NCI-H146 (cell line): Measurements from ENCODE around the gene LRRC49.
A peak's percentile ranks its signal among the peaks of the same experiment; 100 is the strongest.
"Not testable (repeated sequence)": the region's sequence is repeated elsewhere in the genome, so short reads cannot be mapped to it uniquely, and the experiment has no call there.

ENCODE experiments used
- DNase-seq: peaks from one replicate; lab custom pipeline; 2025; lab: John Stamatoyannopoulos, UW

LRRC49 gene

GRCh38 chr15:70923311-70924080 is 30.9 kb downstream of the LRRC49 start:
- DNase-seq: no peak

- not testable (repeated sequence) for DNase-seq
These were observed 34.3 kb downstream of the LRRC49 start for GRCh38 chr15:70926914-70927313.

- DNase-seq: no peak
These were observed 39.2 kb downstream of the LRRC49 start for GRCh38 chr15:70931821-70932220.

GRCh38 chr15:70932397-70932796 is 39.8 kb downstream of the LRRC49 start:
- no peak for DNase-seq

GRCh38 chr15:70933411-70933810 is 40.8 kb downstream of the LRRC49 start:
- no peak for DNase-seq

- no peak for DNase-seq
These were observed 43.0 kb downstream of the LRRC49 start for GRCh38 chr15:70935631-70936030.

GRCh38 chr15:70936326-70936725 is 43.7 kb downstream of the LRRC49 start:
- DNase-seq: peak; percentile 3

GRCh38 chr15:70943285-70943684 is 50.7 kb downstream of the LRRC49 start:
- not testable (repeated sequence) for DNase-seq

GRCh38 chr15:70947351-70948335 is 55.0 kb downstream of the LRRC49 start:
- no peak for DNase-seq

GRCh38 chr15:70950953-70951352 is 58.3 kb downstream of the LRRC49 start:
- DNase-seq: no peak

- no peak for DNase-seq
These were observed 61.5 kb downstream of the LRRC49 start for GRCh38 chr15:70954171-70954570.

GRCh38 chr15:70954733-70955132 is 62.1 kb downstream of the LRRC49 start:
- DNase-seq: no peak

- no peak for DNase-seq
These were observed 62.5 kb downstream of the LRRC49 start for GRCh38 chr15:70955151-70955550.

- DNase-seq: no peak
These were observed 63.8 kb downstream of the LRRC49 start for GRCh38 chr15:70956201-70956995.

GRCh38 chr15:70962084-70962483 is 69.5 kb downstream of the LRRC49 start:
- DNase-seq: no peak

- no peak for DNase-seq
These were observed 70.6 kb downstream of the LRRC49 start for GRCh38 chr15:70963199-70963598.

GRCh38 chr15:70964058-70964457 is 71.4 kb downstream of the LRRC49 start:
- no peak for DNase-seq

GRCh38 chr15:70964686-70965085 is 72.1 kb downstream of the LRRC49 start:
- no peak for DNase-seq

GRCh38 chr15:70967646-70968045 is 75.0 kb downstream of the LRRC49 start:
- no peak for DNase-seq

- DNase-seq: no peak
These were observed 81.6 kb downstream of the LRRC49 start for GRCh38 chr15:70974004-70974832.

GRCh38 chr15:70976851-70977250 is 84.2 kb downstream of the LRRC49 start:
- no peak for DNase-seq
